WTC11 (cell line): ENCODE measurements around the gene ESRRA. TPM values are rescaled to one million over a fixed set of nuclear protein-coding genes. Genes with fewer than 3 reads are reported as not detected.

Experiments
- ATF6 ChIP-seq: sonication (generic); formaldehyde crosslinking; IDR thresholded peaks from 2 replicates; pipeline ENCODE4 v1.8.1; 2023; ENCODE audit warnings: mild to moderate bottlenecking, missing genetic modification reagents
- CREB1 ChIP-seq: sonication (generic); formaldehyde crosslinking; IDR thresholded peaks from 2 replicates; pipeline ENCODE4 v1.8.0; 2023; ENCODE audit warnings: mild to moderate bottlenecking, missing genetic modification reagents
- EMX1 ChIP-seq: fragments of 250-450 bp; sonication (Bioruptor Pico); IDR thresholded peaks from 2 replicates; pipeline ENCODE4 v1.8.0; 2021; ENCODE audit warnings: mild to moderate bottlenecking
- FOXP1 ChIP-seq: sonication (generic); formaldehyde crosslinking; IDR thresholded peaks from 2 replicates; pipeline ENCODE4 v1.8.0; 2022; ENCODE audit warnings: missing genetic modification reagents, mild to moderate bottlenecking, moderate library complexity, borderline replicate concordance
- FOXP4 ChIP-seq: sonication (generic); formaldehyde crosslinking; IDR thresholded peaks from 2 replicates; pipeline ENCODE4 v1.8.0; 2022; ENCODE audit warnings: mild to moderate bottlenecking, missing genetic modification reagents
- IRF2 ChIP-seq: sonication (generic); formaldehyde crosslinking; IDR thresholded peaks from 2 replicates; pipeline ENCODE4 v1.8.0; 2022; ENCODE audit warnings: low read depth, missing genetic modification reagents, borderline replicate concordance
- JUN ChIP-seq: sonication (generic); formaldehyde crosslinking; IDR thresholded peaks from 2 replicates; pipeline ENCODE4 v1.8.0; 2023; ENCODE audit warnings: mild to moderate bottlenecking, missing genetic modification reagents
- MYBL2 ChIP-seq: sonication (generic); formaldehyde crosslinking; IDR thresholded peaks from 2 replicates; pipeline ENCODE4 v1.8.1; 2023; ENCODE audit warnings: mild to moderate bottlenecking, moderate library complexity, missing genetic modification reagents
- NFATC4 ChIP-seq: fragments of 250-450 bp; sonication (Bioruptor Pico); IDR thresholded peaks from 2 replicates; pipeline ENCODE4 v1.9.0; 2021; ENCODE audit warnings: mild to moderate bottlenecking
- SP1 ChIP-seq: sonication (generic); formaldehyde crosslinking; conservative IDR thresholded peaks from 2 replicates; pipeline ENCODE4 v1.8.1; 2022; ENCODE audit warnings: missing genetic modification reagents
- TEAD1 ChIP-seq: sonication (generic); formaldehyde crosslinking; IDR thresholded peaks from 2 replicates; pipeline ENCODE4 v1.8.0; 2022; ENCODE audit warnings: mild to moderate bottlenecking, missing genetic modification reagents
- ZBTB43 ChIP-seq: sonication (generic); formaldehyde crosslinking; IDR thresholded peaks from 2 replicates; pipeline ENCODE4 v1.8.1; 2023; ENCODE audit warnings: mild to moderate bottlenecking, missing genetic modification reagents
- ZNF232 ChIP-seq: sonication (generic); formaldehyde crosslinking; IDR thresholded peaks from 2 replicates; pipeline ENCODE4 v1.8.0; 2022; ENCODE audit warnings: mild to moderate bottlenecking, missing genetic modification reagents
- ZNF396 ChIP-seq: fragments of 250-450 bp; sonication (Bioruptor Pico); IDR thresholded peaks from 2 replicates; pipeline ENCODE4 v1.8.0; 2021; ENCODE audit warnings: mild to moderate bottlenecking, moderate library complexity, borderline replicate concordance
- ZSCAN18 ChIP-seq: fragments of 250-450 bp; sonication (Bioruptor Pico); IDR thresholded peaks from 2 replicates; pipeline ENCODE4 v2.1.2; 2022; ENCODE audit warnings: mild to moderate bottlenecking, moderate library complexity
- total RNA-seq: library from RNA; stranded (reverse); gene quantifications from 3 replicates; pipeline ENCODE4 v1.2.3, GENCODE V29; 2021
- TF ChIP-seq, protein P1 (sequence below): sonication (generic); formaldehyde crosslinking; IDR thresholded peaks from 2 replicates; pipeline ENCODE4 v1.8.1; 2022; ENCODE audit warnings: missing genetic modification reagents, borderline replicate concordance
- TF ChIP-seq, protein P2 (sequence below): sonication (generic); formaldehyde crosslinking; conservative IDR thresholded peaks from 2 replicates; pipeline ENCODE4 v1.8.1; 2023; ENCODE audit warnings: mild to moderate bottlenecking, low read depth, missing genetic modification reagents, moderate library complexity
- TF ChIP-seq, protein P3 (sequence below): sonication (generic); formaldehyde crosslinking; conservative IDR thresholded peaks from 2 replicates; pipeline ENCODE4 v1.8.1; 2022; ENCODE audit warnings: mild to moderate bottlenecking, missing genetic modification reagents
- TF ChIP-seq, protein P4 (sequence below): sonication (generic); formaldehyde crosslinking; IDR thresholded peaks from 2 replicates; pipeline ENCODE4 v1.8.1; 2022; ENCODE audit warnings: low read depth, mild to moderate bottlenecking, moderate library complexity, missing genetic modification reagents, borderline replicate concordance
- TF ChIP-seq, protein P5 (sequence below): sonication (generic); formaldehyde crosslinking; IDR thresholded peaks from 2 replicates; pipeline ENCODE4 v1.8.1; 2023; ENCODE audit warnings: mild to moderate bottlenecking, moderate library complexity, missing genetic modification reagents
- TF ChIP-seq, protein P6 (sequence below): fragments of 250-450 bp; sonication (Bioruptor Pico); IDR thresholded peaks from 2 replicates; pipeline ENCODE4 v1.8.0; 2021; ENCODE audit warnings: mild to moderate bottlenecking

ESRRA gene
- total RNA-seq, 1 experiment from 2014 or later: 81.9 TPM

- TF ChIP-seq, protein P1, sequence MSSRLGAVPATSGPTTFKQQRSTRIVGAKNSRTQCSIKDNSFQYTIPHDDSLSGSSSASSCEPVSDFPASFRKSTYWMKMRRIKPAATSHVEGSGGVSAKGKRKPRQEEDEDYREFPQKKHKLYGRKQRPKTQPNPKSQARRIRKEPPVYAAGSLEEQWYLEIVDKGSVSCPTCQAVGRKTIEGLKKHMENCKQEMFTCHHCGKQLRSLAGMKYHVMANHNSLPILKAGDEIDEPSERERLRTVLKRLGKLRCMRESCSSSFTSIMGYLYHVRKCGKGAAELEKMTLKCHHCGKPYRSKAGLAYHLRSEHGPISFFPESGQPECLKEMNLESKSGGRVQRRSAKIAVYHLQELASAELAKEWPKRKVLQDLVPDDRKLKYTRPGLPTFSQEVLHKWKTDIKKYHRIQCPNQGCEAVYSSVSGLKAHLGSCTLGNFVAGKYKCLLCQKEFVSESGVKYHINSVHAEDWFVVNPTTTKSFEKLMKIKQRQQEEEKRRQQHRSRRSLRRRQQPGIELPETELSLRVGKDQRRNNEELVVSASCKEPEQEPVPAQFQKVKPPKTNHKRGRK: no peak
- TF ChIP-seq ATF6 (CRISPR knock-in tag): no peak
- TF ChIP-seq, protein P2, sequence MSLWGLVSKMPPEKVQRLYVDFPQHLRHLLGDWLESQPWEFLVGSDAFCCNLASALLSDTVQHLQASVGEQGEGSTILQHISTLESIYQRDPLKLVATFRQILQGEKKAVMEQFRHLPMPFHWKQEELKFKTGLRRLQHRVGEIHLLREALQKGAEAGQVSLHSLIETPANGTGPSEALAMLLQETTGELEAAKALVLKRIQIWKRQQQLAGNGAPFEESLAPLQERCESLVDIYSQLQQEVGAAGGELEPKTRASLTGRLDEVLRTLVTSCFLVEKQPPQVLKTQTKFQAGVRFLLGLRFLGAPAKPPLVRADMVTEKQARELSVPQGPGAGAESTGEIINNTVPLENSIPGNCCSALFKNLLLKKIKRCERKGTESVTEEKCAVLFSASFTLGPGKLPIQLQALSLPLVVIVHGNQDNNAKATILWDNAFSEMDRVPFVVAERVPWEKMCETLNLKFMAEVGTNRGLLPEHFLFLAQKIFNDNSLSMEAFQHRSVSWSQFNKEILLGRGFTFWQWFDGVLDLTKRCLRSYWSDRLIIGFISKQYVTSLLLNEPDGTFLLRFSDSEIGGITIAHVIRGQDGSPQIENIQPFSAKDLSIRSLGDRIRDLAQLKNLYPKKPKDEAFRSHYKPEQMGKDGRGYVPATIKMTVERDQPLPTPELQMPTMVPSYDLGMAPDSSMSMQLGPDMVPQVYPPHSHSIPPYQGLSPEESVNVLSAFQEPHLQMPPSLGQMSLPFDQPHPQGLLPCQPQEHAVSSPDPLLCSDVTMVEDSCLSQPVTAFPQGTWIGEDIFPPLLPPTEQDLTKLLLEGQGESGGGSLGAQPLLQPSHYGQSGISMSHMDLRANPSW (CRISPR knock-in tag): no peak
- TF ChIP-seq ZBTB43 (CRISPR knock-in tag): 0 out of 2 replicates have a peak, but pooled peaks have one; percentile 77
- TF ChIP-seq, protein P3, sequence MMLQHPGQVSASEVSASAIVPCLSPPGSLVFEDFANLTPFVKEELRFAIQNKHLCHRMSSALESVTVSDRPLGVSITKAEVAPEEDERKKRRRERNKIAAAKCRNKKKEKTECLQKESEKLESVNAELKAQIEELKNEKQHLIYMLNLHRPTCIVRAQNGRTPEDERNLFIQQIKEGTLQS: no peak
- TF ChIP-seq, protein P4, sequence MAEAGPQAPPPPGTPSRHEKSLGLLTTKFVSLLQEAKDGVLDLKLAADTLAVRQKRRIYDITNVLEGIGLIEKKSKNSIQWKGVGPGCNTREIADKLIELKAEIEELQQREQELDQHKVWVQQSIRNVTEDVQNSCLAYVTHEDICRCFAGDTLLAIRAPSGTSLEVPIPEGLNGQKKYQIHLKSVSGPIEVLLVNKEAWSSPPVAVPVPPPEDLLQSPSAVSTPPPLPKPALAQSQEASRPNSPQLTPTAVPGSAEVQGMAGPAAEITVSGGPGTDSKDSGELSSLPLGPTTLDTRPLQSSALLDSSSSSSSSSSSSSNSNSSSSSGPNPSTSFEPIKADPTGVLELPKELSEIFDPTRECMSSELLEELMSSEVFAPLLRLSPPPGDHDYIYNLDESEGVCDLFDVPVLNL: 0 out of 2 replicates have a peak, but pooled peaks have one; percentile 46
- no peak for TF ChIP-seq FOXP4
- TF ChIP-seq CREB1: no peak
- 0 out of 2 replicates have a peak, but pooled peaks have one; percentile 43 for TF ChIP-seq SP1 (CRISPR knock-in tag)
- no peak for TF ChIP-seq NFATC4 (CRISPR knock-in tag)
- TF ChIP-seq MYBL2: peak; percentile 27; the same call in 1 of the 2 replicates
- TF ChIP-seq ZNF232 (CRISPR knock-in tag): no peak
- peak; percentile 44; the same call in 1 of the 2 replicates for TF ChIP-seq FOXP1
- no peak for TF ChIP-seq TEAD1 (CRISPR knock-in tag)
- TF ChIP-seq, protein P5, sequence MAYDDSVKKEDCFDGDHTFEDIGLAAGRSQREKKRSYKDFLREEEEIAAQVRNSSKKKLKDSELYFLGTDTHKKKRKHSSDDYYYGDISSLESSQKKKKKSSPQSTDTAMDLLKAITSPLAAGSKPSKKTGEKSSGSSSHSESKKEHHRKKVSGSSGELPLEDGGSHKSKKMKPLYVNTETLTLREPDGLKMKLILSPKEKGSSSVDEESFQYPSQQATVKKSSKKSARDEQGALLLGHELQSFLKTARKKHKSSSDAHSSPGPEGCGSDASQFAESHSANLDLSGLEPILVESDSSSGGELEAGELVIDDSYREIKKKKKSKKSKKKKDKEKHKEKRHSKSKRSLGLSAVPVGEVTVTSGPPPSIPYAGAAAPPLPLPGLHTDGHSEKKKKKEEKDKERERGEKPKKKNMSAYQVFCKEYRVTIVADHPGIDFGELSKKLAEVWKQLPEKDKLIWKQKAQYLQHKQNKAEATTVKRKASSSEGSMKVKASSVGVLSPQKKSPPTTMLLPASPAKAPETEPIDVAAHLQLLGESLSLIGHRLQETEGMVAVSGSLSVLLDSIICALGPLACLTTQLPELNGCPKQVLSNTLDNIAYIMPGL (CRISPR knock-in tag): 0 out of 2 replicates have a peak, but pooled peaks have one; percentile 65
- TF ChIP-seq JUN (CRISPR knock-in tag): no peak
- TF ChIP-seq, protein P6, sequence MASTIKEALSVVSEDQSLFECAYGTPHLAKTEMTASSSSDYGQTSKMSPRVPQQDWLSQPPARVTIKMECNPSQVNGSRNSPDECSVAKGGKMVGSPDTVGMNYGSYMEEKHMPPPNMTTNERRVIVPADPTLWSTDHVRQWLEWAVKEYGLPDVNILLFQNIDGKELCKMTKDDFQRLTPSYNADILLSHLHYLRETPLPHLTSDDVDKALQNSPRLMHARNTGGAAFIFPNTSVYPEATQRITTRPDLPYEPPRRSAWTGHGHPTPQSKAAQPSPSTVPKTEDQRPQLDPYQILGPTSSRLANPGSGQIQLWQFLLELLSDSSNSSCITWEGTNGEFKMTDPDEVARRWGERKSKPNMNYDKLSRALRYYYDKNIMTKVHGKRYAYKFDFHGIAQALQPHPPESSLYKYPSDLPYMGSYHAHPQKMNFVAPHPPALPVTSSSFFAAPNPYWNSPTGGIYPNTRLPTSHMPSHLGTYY (CRISPR knock-in tag): no peak
- TF ChIP-seq EMX1 (CRISPR knock-in tag): no peak
- no peak for TF ChIP-seq ZNF396 (CRISPR knock-in tag)
- TF ChIP-seq ZSCAN18 (CRISPR knock-in tag): no peak
- no peak for TF ChIP-seq IRF2 (CRISPR knock-in tag)
Observed at GRCh38 chr11:64358907-64359711, 53.8 kb downstream of the ESRRA start, which contains the start of gene RPS6KA4 (continued).
